Globus pallidus (tissue), 1 donor: ENCODE results near the gene PTPRCAP.
"Not testable (repeated sequence)": the region's sequence is repeated elsewhere in the genome, so short reads cannot be mapped to it uniquely, and the experiment has no call there.

Source experiments
- DNase-seq: peaks from one replicate; pipeline ENCODE4 v3.0.0-alpha.2; 2015; ENCODE audit warnings: low spot score

PTPRCAP gene

GRCh38 chr11:67437082-67437808 lies at the start of gene PTPRCAP:
Gene PTPRCAP, minus strand, starts transcription at chr11:67437682. Its CDS starts 63 bp downstream, at chr11:67437619.
- no peak for DNase-seq

DNA sequence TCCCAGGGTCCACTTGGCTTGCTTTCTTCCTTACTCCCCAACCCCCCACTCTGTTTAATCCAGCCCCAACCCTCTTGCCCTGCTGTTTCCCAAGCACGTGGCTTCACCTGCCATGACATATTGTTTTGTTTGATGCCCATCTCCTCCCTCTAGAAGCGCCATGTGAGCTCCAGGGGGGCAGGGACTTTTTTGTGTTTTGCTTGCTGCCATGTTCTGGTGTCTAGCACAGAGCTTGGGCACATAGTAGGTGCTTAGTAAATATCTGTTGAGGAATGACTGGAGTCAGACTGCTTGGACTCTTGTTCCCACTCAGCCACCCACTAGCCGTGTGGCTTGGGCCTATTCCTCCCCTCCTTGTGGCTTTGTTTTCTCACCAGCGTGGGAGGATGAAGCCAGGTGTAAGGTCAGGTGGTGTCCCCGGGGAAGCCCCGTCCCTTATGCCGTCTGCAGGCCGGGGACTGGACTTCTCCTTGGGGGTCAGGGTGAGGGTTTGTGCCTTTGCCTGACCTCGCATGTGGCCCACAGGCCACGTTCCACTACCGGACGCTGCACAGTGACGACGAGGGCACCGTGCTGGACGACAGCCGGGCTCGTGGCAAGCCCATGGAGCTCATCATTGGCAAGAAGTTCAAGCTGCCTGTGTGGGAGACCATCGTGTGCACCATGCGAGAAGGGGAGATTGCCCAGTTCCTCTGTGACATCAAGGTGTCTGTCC lies 49.2 kb upstream of the PTPRCAP start:
- DNase-seq = no peak

- not testable (repeated sequence) for DNase-seq
Observed at GRCh38 chr11:67485873-67486361, 48.4 kb upstream of the PTPRCAP start.

GRCh38 chr11:67484847-67485311 lies 47.4 kb upstream of the PTPRCAP start:
- DNase-seq = no peak

GRCh38 chr11:67483831-67484665 lies 46.6 kb upstream of the PTPRCAP start:
- no peak for DNase-seq

GRCh38 chr11:67482827-67483798 lies 45.6 kb upstream of the PTPRCAP start, which contains the start of gene AIP:
Gene AIP, plus strand, starts transcription at chr11:67483026. Its CDS starts 133 bp downstream, at chr11:67483159.
- peak; percentile 97 for DNase-seq

- DNase-seq = no peak
Observed at GRCh38 chr11:67482275-67482826, 44.9 kb upstream of the PTPRCAP start.

- DNase-seq = not testable (repeated sequence)
Observed at GRCh38 chr11:67477344-67478050, 40.0 kb upstream of the PTPRCAP start.

DNA sequence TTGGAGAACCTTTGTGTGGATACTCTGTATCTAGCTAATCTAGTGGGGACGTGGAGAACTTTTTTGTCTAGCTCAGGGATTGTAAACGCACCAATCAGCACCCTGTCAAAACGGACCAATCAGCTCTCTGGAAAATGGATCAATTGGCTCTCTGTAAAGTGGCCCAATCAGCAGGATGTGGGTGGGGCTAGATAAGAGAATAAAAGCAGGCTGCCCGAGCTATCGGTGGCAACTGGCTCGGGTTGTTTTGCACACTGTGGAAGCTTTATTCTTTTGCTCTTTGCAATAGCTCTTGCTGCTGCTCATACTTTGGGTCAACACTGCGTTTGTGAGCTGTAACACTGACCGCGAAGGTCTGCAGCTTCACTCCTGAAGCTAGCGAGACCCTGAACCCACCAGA lies 39.2 kb upstream of the PTPRCAP start:
- DNase-seq = not testable (repeated sequence)

GRCh38 chr11:67472882-67473281 lies 35.4 kb upstream of the PTPRCAP start:
- DNase-seq = no peak

DNA sequence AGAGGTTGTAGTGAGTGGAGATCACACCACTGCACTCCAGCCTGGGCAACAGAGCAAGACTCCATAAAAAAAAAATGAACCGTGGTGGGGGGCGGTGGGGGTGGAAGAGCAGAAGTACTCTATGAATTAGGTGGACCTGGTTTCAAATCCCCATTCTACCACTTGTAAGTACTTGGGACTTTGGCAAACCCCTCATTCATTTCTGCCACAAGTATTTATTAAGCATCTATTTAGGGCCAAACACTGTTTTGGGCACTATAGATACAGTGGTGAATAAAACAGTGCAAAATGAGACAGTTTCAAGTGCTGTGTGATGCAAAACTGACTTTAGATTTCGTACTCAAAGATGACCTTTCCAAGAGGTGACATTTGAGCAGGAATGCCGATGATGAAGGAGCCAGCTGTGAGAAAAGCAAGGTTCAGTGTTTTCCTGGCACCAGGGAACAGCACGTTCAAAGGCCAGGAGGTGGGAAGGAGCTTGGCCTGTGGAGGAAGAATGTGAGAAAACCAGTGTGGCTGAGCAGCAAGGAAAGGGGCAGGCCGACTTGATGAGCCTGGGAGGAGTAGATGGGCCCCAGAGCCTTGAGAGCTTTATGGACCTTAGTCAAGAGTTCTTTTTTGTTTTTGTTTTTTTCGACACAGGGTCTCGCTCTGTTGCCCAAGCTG lies 33.0 kb upstream of the PTPRCAP start:
- DNase-seq = no peak

GRCh38 chr11:67469508-67469811 lies 32.0 kb upstream of the PTPRCAP start:
- DNase-seq = no peak

DNA sequence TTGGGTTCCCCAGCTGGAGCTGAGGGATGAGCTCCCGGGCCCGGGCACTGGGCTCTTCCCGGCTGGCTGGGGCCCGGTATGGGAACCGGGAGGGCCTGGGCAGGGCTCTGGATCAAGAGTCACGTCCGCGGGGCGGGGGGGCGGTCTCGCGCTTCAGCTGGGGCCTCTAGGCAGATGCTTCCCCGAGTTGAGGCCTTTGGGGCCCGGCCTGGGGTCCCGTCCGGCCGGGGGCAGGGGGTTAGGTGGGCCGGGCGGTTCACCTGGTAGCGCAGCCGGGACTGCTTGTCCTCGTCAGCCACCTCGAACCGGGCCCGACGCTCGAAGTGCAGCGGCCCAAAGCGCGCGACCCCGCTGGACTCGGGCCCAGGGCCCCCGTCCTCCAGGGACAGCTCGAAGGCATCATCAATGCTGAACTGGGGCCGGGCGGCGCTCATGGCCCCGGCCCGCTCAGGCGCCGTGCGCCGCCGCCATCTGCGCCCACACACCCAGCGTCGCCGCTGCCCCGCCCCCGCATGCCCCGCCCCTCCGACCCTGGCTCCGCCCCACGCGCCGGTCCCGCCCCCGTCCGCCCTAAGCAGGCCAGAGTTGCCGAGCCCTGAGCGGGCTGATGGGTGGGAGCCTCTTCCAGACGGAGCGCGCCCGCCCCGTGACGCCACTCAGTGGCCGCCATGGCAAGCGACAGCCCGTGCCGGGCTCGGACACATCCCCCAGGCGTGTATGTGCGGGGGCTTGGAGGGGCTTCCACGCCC lies 31.5 kb upstream of the PTPRCAP start, which contains the start of gene TMEM134:
Gene TMEM134 (minus strand): TSS at position 493 of the 749 bp plus-strand sequence. CDS start 59 bp downstream, at position 434.
- peak; percentile 93 for DNase-seq

GRCh38 chr11:67468456-67468758 lies 30.9 kb upstream of the PTPRCAP start:
- DNase-seq = no peak

DNA sequence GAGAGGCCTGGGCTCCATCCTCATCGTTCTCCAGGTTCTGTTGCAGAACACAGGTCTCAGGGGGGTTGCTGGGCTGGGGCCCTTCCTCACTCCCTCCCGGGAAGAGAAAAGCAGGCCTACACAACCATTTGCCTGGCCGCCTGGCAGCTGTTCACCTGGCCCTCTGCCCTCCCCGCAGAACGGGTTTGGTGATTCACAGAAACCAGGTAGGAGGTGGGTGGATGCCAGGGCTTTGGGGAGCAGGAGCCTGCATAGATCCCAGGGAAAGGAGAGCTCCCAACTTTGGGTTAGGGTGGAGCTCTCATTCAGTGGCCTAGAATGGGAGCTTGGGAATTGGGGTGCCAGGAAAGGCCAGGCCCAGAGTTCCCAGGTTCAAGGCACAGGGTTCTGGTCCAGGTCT lies 30.6 kb upstream of the PTPRCAP start:
- no peak for DNase-seq

- DNase-seq = no peak
Observed at GRCh38 chr11:67466962-67467771, 29.7 kb upstream of the PTPRCAP start.

GRCh38 chr11:67466367-67466766 lies 28.9 kb upstream of the PTPRCAP start:
- no peak for DNase-seq

DNA sequence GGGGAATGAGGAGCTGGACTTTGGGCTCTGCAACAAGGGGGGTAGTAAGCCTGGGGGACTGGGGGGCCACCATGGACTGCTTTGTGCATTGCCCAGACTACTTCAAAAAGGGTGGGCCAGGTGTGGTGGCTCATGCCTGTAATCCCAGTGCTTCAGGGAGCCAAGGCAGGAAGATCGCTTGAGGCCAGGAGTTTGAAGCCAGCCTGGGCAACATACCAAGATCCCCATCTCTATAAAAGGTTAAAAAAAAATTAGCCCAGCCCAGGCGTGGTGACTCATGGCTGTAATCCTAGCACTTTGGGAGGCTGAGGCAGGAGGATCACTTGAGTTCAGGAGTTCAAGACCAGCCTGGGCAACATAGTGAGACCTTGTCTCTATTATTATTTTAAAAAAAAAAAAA lies 28.0 kb upstream of the PTPRCAP start:
- not testable (repeated sequence) for DNase-seq
